NCI-H1092 treated with DMSO at 0.1 percent for 48 hours (cell line): Measurements from ENCODE around the gene CGB5.
"Not testable (repeated sequence)": the region's sequence is repeated elsewhere in the genome, so short reads cannot be mapped to it uniquely, and the experiment has no call there.

Experiments used
- DNase-seq: peaks from one replicate; lab custom pipeline; 2025; lab: John Stamatoyannopoulos, UW

The CGB5 gene

GRCh38 chr19:49043548-49043947, at the start of gene CGB5:
Gene CGB5 (plus strand): TSS chr19:49043848. CDS start chr19:49044210, 362 bp downstream.
- DNase-seq, result not testable (repeated sequence)

- no peak for DNase-seq
Observed at GRCh38 chr19:48994035-48994386, 49.6 kb upstream of the CGB5 start.

- DNase-seq, result no peak
Observed at GRCh38 chr19:48997972-48998371, 45.7 kb upstream of the CGB5 start.

- DNase-seq, result no peak
Observed at GRCh38 chr19:48999481-49000325, 43.9 kb upstream of the CGB5 start.

GRCh38 chr19:49004133-49004532, 39.5 kb upstream of the CGB5 start:
- DNase-seq, result no peak

- DNase-seq, result no peak
Observed at GRCh38 chr19:49004964-49005614, 38.6 kb upstream of the CGB5 start.

- no peak for DNase-seq
Observed at GRCh38 chr19:49006905-49007304, 36.7 kb upstream of the CGB5 start.

- DNase-seq, result no peak
Observed at GRCh38 chr19:49009828-49010227, 33.8 kb upstream of the CGB5 start.

- no peak for DNase-seq
Observed at GRCh38 chr19:49010453-49010852, 33.2 kb upstream of the CGB5 start.

- no peak for DNase-seq
Observed at GRCh38 chr19:49011194-49011593, 32.5 kb upstream of the CGB5 start.

GRCh38 chr19:49014123-49014869, 29.4 kb upstream of the CGB5 start:
- DNase-seq, result no peak

GRCh38 chr19:49014870-49015255, 28.8 kb upstream of the CGB5 start:
- DNase-seq, result no peak

GRCh38 chr19:49016067-49016839, 27.4 kb upstream of the CGB5 start:
- DNase-seq, result no peak

- no peak for DNase-seq
Observed at GRCh38 chr19:49017041-49017665, 26.5 kb upstream of the CGB5 start, which contains the start of gene LHB. Gene LHB (minus strand): TSS chr19:49017091. CDS start chr19:49017081, 10 bp downstream.

GRCh38 chr19:49017666-49018351, 25.8 kb upstream of the CGB5 start:
- DNase-seq, result no peak

- not testable (repeated sequence) for DNase-seq
Observed at GRCh38 chr19:49018388-49019241, 25.0 kb upstream of the CGB5 start.

- DNase-seq, result no peak
Observed at GRCh38 chr19:49019242-49019932, 24.3 kb upstream of the CGB5 start.

GRCh38 chr19:49020342-49020741, 23.3 kb upstream of the CGB5 start:
- DNase-seq, result no peak
